LNCAP (cell line): Measurements from ENCODE around the gene CDC25C.

Source experiments
- TF ChIP-seq, protein P1 (sequence below): fragments of 450-650 bp; IDR thresholded peaks from 2 replicates; pipeline ENCODE4 v1.5.1; 2017; ENCODE audit warnings: mild to moderate bottlenecking

CDC25C gene

DNA sequence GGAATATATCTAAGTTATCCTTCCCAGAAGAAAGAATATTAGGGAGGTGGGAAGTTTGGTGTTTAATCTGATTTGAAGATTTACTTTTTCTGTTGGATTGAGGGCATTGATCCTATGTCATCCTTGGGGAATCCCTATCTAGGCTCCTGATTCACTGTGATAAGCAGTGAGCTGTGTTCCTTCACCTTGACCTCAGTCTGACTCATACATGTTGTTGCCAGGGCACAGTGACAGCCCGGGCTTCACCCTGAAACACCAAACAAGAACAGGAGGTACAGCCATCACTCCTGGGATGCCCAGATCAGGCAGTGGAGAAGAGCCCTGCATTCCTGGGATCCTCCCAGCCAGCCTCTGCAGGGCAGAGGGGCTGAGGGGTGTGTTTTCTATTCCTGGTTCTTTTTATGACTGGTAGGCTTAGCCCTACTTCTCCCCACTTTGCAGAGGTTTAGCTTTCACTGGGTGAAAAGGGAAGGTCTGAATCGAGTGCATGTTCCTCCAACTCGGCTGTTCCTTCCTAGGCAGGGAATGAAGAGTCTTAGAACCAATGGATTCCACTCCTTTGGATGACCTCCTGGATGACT is 3.4 kb upstream of the CDC25C start:
- TF ChIP-seq, protein P1, sequence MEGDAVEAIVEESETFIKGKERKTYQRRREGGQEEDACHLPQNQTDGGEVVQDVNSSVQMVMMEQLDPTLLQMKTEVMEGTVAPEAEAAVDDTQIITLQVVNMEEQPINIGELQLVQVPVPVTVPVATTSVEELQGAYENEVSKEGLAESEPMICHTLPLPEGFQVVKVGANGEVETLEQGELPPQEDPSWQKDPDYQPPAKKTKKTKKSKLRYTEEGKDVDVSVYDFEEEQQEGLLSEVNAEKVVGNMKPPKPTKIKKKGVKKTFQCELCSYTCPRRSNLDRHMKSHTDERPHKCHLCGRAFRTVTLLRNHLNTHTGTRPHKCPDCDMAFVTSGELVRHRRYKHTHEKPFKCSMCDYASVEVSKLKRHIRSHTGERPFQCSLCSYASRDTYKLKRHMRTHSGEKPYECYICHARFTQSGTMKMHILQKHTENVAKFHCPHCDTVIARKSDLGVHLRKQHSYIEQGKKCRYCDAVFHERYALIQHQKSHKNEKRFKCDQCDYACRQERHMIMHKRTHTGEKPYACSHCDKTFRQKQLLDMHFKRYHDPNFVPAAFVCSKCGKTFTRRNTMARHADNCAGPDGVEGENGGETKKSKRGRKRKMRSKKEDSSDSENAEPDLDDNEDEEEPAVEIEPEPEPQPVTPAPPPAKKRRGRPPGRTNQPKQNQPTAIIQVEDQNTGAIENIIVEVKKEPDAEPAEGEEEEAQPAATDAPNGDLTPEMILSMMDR: no peak

DNA sequence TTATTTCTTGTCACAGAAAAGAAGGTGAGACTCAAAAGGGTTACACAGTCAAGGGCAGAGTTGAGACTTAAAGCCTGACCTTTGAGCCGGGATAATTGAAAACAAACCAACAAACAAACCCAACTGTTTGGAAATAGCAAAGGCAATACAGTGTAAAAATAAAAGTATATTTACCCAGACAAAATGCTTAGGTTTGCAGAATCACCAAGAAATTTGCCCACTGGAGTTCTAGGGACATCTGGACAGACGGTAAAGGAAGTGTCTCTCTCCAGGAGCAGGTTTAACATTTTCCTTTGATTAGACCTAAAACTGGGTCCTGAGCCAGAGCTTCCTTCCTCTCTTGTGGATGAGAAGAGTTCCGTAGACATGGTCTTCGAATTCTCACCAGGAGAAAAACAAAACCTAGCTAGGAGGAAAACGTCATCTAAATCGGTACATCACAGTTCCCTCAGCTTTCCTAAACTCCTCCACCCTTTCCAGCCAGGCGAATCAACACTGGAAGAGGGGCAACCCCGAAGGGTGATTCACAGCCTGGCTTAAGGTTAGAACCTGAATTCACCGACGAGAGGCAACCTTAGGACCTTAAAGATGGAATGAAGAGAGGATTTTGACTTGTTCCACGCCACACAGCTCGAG is 673 bp downstream of the CDC25C start:
- TF ChIP-seq, protein P1: no peak

DNA sequence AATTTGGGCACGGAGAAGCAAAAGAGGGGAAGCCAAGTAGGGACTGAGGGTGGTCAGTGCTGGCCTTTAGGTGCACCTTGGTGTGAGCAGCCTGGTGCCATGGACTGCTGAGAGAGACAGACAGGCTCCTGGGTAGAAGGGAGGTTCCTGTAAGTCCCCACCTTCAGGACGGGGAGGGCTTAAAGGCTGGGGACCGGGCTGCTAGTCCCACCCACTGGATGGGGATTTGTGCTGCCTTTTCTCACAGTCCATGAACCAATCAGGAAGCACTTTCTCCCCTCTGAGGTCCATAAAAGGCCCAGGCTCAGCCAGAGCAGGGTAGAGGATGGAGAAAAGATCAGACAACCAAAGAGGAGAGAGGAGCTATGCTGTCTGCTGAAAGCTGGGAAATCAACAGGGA is 15.2 kb downstream of the CDC25C start:
- TF ChIP-seq, protein P1: no peak

DNA sequence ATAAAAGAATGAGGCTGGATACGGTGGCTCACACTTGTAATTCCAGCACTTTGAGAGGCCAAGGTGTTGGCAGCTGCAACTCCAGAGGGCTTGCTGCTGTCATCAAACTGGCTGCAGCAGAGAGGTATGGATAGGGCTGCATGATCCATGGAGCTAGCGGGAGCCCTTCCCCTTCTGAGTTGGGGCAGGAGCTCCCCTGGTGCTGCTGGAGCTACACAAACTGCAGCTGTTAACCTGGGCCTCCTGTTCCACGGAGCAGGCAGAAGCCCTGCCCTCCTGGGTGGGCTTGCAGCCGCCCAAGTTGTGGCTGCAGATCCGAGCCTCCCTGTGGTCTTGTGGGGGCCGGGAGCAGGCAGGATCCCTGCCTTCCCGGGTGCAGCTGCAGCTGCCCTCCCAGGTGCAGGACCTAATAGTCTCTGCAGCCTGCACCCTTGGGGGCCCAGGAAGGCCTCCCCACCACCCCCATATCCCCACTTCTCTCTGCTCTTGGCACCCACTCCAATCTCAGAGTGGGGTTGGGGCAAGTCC is 15.8 kb downstream of the CDC25C start:
- TF ChIP-seq, protein P1: no peak

DNA sequence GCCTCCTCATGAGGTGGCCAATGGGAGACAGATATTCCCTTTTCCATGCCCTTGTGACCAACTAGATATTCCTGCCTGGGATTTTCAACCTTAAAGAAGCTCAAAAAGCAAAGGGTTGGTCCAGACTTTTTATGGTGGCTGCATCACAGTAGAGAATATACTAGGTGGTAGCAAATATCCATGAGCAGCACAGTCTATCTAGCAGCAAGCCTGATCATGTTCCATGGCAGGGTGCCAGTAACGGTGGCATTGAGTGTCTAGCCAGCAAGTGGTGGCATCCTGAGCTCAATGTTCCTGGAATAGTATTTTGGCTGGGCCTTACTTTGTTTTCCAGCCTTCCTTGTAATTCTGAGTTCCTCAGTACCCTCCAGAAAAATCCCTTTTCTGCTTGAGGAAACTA is 25.8 kb downstream of the CDC25C start:
- TF ChIP-seq, protein P1: no peak

DNA sequence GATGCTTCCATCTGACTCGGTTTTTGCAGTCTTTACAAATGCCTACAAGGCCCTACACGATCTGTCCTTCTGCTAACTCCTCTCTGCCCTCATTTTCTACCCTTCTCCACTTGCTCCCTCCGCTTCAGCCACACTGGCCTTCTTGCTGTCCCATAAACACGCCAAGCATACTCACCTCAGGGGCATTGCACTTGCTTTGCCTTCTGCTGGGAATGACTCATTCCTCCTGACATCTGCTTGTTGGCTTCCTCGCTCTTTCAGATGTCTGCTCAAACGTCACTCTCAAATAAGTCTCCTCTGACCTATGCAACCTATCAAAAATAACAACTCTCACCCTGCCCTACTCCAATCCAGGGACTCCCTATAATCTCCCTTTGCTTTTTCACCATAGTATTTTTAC is 28.2 kb downstream of the CDC25C start:
- TF ChIP-seq, protein P1: no peak

DNA sequence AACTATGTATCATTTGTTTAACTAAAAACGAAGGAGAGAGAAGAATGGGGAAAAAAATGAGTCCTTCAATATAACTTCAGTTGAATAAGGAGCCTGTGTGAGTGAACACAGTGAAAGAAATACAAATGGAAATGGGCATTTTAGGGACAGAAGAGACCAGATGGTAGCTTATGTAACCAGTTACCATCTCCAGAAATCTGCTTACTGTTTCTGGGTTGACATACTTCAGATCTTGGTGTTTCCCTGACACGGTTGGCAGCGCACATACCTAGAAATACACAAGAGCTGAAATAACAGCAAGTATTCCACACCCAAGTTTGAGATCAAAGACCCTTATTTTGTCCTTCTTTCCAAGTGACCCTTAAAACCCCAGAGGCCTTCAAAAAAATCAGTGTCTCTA is 42.3 kb downstream of the CDC25C start:
- TF ChIP-seq, protein P1: no peak
